ENCODE data around the gene F8. TPM values are rescaled to one million over a fixed set of nuclear protein-coding genes. Genes with fewer than 3 reads are reported as not detected.
"Not testable (repeated sequence)": the region's sequence is repeated elsewhere in the genome, so short reads cannot be mapped to it uniquely, and the experiment has no call there.

Gene F8
- total RNA-seq, 2 donors from 2014 or later, result 13.2 to 39.1 TPM

DNA sequence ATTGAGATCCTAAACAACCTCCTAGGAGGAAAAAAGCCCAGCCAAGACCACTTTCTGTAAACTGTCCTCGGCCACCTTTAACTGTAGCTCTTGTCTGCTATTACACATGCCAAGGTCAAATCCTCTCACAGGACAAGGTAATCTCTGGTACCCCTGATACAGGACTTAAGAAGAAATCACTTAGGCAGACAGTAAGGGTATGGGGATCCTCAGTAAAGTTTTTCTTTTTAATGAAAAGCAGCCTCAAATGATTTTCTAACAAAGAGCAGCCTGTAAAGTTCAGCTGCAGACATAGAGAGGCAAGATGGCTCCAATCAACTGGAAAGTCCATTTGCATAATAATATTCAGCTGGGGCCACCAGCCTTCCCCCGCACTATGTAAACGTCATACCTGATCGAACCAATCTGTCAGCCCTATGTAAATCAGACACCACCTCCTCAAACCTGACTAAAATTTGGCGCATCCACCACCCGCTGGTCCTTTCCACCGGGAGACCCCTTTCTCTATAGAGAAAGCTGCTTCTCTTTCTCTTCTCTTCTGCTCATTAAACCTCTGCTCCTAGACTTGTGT, 202.7 kb downstream of the F8 start:
- Histone ChIP-seq H3K4me1 (replicated peaks) (no peaks in the 10 kb centered on the region), H3K27ac (no peak overlapping the region), H3K36me3 (no peaks in the 10 kb centered on the region), H3K9me3 (no peaks in the 10 kb centered on the region), H3K4me3 (no peak overlapping the region), H3K27me3 (replicated peaks; ENCODE audit: insufficient read depth) (no peaks in the 10 kb centered on the region)
- WGBS, result 82% methylated on average over 7 of the region's 7 CpGs
- DNase-seq (ENCODE audit: low spot score), result no peak
- TF ChIP-seq POLR2AphosphoS5 (IDR thresholded peaks at IDR 0.05) (no peak), POLR2A (IDR thresholded peaks at IDR 0.05) (no peak)
- TF ChIP-seq, protein P1, sequence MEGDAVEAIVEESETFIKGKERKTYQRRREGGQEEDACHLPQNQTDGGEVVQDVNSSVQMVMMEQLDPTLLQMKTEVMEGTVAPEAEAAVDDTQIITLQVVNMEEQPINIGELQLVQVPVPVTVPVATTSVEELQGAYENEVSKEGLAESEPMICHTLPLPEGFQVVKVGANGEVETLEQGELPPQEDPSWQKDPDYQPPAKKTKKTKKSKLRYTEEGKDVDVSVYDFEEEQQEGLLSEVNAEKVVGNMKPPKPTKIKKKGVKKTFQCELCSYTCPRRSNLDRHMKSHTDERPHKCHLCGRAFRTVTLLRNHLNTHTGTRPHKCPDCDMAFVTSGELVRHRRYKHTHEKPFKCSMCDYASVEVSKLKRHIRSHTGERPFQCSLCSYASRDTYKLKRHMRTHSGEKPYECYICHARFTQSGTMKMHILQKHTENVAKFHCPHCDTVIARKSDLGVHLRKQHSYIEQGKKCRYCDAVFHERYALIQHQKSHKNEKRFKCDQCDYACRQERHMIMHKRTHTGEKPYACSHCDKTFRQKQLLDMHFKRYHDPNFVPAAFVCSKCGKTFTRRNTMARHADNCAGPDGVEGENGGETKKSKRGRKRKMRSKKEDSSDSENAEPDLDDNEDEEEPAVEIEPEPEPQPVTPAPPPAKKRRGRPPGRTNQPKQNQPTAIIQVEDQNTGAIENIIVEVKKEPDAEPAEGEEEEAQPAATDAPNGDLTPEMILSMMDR (IDR thresholded peaks at IDR 0.05), result no peak
- intact Hi-C loops (cut with DNase I), result no loop called here

DNA sequence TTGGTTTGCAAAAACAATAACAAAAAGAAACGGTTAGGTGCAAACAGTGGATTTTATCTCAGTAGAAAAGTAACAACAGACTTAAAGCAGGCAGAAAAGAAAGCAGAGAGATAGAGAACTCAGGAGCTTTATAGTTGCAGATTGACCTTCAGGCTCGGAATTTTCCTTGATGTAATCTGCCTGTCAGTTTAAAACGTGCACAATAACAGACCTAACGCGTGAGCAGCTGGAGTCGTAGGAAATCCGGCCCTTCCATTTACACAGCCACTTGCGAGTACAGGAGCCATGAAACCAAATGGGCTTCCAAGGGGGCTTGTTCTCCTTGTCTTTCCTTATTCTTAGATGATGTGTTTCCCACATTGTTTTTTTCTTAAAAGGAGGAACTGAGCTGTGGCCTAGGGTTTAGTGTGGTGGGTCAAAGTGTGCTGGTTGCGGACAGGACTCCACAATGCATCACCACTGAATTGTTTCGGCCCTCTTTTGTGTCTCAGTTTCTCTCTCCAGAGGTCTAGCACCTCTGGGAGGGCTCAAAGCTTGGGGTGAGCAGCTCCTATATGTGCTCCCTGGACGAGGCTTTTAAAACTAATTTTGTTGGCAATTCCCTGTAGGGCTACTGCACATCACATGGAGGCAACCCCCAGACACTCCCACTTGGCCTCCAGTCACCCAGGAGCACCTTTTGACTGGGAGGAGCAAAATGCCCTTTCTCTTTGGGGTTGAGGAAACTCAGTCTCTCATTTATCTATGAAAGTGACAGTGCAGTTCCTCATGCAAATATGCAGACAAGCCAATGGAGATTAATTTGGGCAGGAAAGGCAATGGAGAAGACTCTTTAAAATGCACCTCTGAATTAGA, 203.4 kb downstream of the F8 start:
- 61% methylated on average over 11 of the region's 11 CpGs for WGBS
- intact Hi-C loops (cut with DNase I), result no loop called here
- Histone ChIP-seq H3K27ac (no peak overlapping the region), H3K27me3 (replicated peaks; ENCODE audit: insufficient read depth) (no peaks in the 10 kb centered on the region), H3K9me3 (no peaks in the 10 kb centered on the region), H3K4me3 (no peak overlapping the region), H3K36me3 (no peaks in the 10 kb centered on the region), H3K4me1 (replicated peaks) (no peaks in the 10 kb centered on the region)
- no peak for DNase-seq (ENCODE audit: low spot score)
- no peak for TF ChIP-seq POLR2A (IDR thresholded peaks at IDR 0.05)
- no peak for TF ChIP-seq POLR2AphosphoS5 (IDR thresholded peaks at IDR 0.05)
- TF ChIP-seq, protein P1 (IDR thresholded peaks at IDR 0.05), result no peak

DNA sequence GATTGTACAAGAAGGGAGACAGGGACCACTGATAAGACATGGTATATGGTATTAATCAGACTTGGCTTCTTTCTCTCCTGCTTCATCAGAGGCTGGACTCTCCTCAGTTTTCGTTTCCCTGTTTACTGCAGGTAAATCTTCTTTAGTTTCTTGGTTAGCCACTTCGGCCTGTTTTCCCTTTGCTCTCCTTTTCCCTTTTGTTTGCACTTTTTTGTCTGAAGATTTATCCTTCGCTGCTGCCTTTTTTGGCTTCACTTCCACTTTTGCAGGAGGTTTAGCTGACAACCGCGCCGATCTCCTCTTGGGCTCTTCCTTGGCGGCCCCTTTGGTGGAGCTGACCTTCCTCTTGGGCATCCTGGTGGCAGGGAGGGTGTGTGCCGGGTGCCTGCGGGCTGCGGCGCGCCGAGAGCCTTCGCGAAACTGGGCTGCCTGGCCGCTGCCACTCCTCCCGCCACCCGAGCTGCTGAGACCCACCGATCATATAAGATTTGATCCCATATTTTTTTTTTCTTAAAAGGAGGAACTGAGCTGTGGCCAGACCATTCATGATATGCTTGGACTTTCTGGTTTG, 205.4 kb downstream of the F8 start:
- H3K4me1 ChIP-seq (replicated peaks); H3K4me3 ChIP-seq; H3K36me3 ChIP-seq; DNase-seq (ENCODE audit: low spot score); intact Hi-C loops (cut with DNase I); H3K27me3 ChIP-seq (replicated peaks; ENCODE audit: insufficient read depth); H3K27ac ChIP-seq; H3K9me3 ChIP-seq: not testable (repeated sequence)
- WGBS, result 92% methylated on average over 10 of the region's 19 CpGs

DNA sequence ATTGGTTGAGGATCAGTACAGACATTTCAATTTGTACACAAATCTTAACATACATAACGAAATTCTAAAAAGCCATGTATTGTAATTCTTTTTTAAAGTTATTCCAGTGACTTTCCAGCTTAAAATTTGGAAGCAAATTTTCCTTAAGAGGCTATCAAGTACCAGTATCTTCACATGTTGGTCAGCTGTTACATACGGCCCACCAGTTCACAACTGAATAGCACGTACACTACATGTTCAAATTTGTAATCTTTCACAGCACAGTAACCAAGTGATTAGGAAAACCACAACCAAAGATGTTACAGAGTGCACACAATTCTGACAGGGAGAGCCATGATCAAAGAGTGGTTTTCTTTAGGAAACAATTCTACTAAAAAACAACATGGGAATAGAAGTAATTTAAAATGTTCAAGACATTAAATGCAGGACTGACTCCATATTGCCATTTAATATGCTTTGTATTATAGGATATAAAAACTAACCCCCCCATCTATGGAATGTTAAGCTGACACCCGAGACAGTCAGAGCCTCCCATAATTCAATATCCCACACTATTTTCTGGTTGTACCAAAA, 206.1 kb downstream of the F8 start:
- intact Hi-C loops (cut with DNase I); H3K27ac ChIP-seq; H3K36me3 ChIP-seq; H3K27me3 ChIP-seq (replicated peaks; ENCODE audit: insufficient read depth); H3K4me3 ChIP-seq; H3K9me3 ChIP-seq; DNase-seq (ENCODE audit: low spot score); H3K4me1 ChIP-seq (replicated peaks): not testable (repeated sequence)
- WGBS, result 86% methylated on average over 4 of the region's 4 CpGs

DNA sequence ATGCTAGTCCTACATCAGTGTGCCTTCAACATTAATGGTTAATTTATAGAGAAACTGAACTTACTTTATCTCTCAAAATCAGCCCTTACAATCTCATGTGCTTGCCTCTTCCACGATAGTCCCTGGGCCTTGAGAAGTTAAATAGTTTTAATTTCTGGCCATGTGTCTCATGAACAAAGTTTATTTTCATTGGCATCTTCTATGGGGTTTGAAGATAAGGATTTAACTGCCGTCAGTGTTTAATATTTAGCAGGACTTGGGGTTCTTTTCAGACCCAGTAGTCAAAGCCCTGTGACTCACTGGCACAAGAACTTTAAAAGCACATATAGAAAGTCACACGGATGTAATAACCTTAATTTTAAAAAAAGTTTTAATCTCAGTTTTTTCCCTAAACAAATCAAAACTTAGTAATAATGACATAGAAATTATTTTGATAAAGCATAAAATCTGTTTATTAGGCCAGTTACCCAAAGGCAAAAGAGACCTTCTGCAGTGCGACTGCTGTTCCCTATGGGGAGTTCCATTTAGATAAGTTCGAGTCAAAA, 207.2 kb downstream of the F8 start:
- Histone ChIP-seq H3K9me3 (no peaks in the 10 kb centered on the region), H3K4me3 (no peak overlapping the region), H3K27me3 (replicated peaks; ENCODE audit: insufficient read depth) (no peaks in the 10 kb centered on the region), H3K4me1 (replicated peaks) (no peaks in the 10 kb centered on the region), H3K36me3 (no peaks in the 10 kb centered on the region), H3K27ac (no peak overlapping the region)
- DNase-seq (ENCODE audit: low spot score), result no peak
- TF ChIP-seq POLR2AphosphoS5 (IDR thresholded peaks at IDR 0.05) (no peak), POLR2A (IDR thresholded peaks at IDR 0.05) (no peak)
- TF ChIP-seq, protein P1 (IDR thresholded peaks at IDR 0.05), result no peak
- WGBS, result 34% methylated on average over 5 of the region's 5 CpGs
- intact Hi-C loops (cut with DNase I), result no loop called here
